Liver (tissue), 3 donors: ENCODE data around the gene RYR2.

Experiments used
- ATF3 ChIP-seq: IDR thresholded peaks from 2 replicates; pipeline ENCODE4 v1.6.1; 2016; ENCODE audit warnings: antibody characterized with exemption
- GABPA ChIP-seq, 2 donors: IDR thresholded peaks in 1 of 2; conservative IDR thresholded peaks in 1 of 2; 2 replicates each; pipeline ENCODE4 v1.6.1; 2016; ENCODE audit warnings: antibody characterized with exemption in 2 of 2, mild to moderate bottlenecking in 1 of 2, moderate library complexity in 1 of 2
- RAD21 ChIP-seq, 2 donors: IDR thresholded peaks; 2 replicates each; pipeline ENCODE4 v1.6.1; 2016; ENCODE audit warnings: antibody characterized with exemption in 2 of 2, mild to moderate bottlenecking in 2 of 2
- RXRA ChIP-seq, 2 donors: IDR thresholded peaks; 2 replicates each; pipeline ENCODE4 v1.6.1; 2017 to 2018; ENCODE audit warnings: antibody characterized with exemption in 2 of 2, mild to moderate bottlenecking in 1 of 2
- TAF1 ChIP-seq: conservative IDR thresholded peaks from 2 replicates; pipeline ENCODE4 v1.6.1; 2016; ENCODE audit warnings: antibody characterized with exemption, mild to moderate bottlenecking
- YY1 ChIP-seq: IDR thresholded peaks from 2 replicates; pipeline ENCODE4 v1.6.1; 2016; ENCODE audit warnings: antibody characterized with exemption, mild to moderate bottlenecking
- TF ChIP-seq, protein P1 (sequence below): fragments of 150-350 bp; IDR thresholded peaks from 2 replicates; pipeline ENCODE4 v1.5.1; 2017; ENCODE audit warnings: improper control_type of control experiment, low read depth, low read length; ENCODE audit not compliant: missing input control
- TF ChIP-seq, protein P2 (sequence below): IDR thresholded peaks from 2 replicates; pipeline ENCODE4 v1.6.1; 2016; ENCODE audit warnings: antibody characterized with exemption
- TF ChIP-seq, protein P3 (sequence below): IDR thresholded peaks from 2 replicates; pipeline ENCODE4 v1.6.1; 2016; ENCODE audit warnings: antibody characterized with exemption, mild to moderate bottlenecking
- donor health status: healthy.
- donor health status: healthy.

- TF ChIP-seq, protein P1, sequence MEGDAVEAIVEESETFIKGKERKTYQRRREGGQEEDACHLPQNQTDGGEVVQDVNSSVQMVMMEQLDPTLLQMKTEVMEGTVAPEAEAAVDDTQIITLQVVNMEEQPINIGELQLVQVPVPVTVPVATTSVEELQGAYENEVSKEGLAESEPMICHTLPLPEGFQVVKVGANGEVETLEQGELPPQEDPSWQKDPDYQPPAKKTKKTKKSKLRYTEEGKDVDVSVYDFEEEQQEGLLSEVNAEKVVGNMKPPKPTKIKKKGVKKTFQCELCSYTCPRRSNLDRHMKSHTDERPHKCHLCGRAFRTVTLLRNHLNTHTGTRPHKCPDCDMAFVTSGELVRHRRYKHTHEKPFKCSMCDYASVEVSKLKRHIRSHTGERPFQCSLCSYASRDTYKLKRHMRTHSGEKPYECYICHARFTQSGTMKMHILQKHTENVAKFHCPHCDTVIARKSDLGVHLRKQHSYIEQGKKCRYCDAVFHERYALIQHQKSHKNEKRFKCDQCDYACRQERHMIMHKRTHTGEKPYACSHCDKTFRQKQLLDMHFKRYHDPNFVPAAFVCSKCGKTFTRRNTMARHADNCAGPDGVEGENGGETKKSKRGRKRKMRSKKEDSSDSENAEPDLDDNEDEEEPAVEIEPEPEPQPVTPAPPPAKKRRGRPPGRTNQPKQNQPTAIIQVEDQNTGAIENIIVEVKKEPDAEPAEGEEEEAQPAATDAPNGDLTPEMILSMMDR = no peak
- no peak for TF ChIP-seq RXRA (IDR thresholded peaks at IDR 0.05)
- no peak for TF ChIP-seq GABPA (IDR thresholded peaks at IDR 0.05 in 1 of 2, conservative IDR thresholded peaks at IDR 0.05 in 1 of 2)
- no peak for TF ChIP-seq YY1
- no peak for TF ChIP-seq ATF3
- no peak for TF ChIP-seq TAF1
- TF ChIP-seq RAD21 (IDR thresholded peaks at IDR 0.05) = no peak
- TF ChIP-seq, protein P2, sequence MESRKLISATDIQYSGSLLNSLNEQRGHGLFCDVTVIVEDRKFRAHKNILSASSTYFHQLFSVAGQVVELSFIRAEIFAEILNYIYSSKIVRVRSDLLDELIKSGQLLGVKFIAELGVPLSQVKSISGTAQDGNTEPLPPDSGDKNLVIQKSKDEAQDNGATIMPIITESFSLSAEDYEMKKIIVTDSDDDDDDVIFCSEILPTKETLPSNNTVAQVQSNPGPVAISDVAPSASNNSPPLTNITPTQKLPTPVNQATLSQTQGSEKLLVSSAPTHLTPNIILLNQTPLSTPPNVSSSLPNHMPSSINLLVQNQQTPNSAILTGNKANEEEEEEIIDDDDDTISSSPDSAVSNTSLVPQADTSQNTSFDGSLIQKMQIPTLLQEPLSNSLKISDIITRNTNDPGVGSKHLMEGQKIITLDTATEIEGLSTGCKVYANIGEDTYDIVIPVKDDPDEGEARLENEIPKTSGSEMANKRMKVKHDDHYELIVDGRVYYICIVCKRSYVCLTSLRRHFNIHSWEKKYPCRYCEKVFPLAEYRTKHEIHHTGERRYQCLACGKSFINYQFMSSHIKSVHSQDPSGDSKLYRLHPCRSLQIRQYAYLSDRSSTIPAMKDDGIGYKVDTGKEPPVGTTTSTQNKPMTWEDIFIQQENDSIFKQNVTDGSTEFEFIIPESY = no peak
- TF ChIP-seq, protein P3, sequence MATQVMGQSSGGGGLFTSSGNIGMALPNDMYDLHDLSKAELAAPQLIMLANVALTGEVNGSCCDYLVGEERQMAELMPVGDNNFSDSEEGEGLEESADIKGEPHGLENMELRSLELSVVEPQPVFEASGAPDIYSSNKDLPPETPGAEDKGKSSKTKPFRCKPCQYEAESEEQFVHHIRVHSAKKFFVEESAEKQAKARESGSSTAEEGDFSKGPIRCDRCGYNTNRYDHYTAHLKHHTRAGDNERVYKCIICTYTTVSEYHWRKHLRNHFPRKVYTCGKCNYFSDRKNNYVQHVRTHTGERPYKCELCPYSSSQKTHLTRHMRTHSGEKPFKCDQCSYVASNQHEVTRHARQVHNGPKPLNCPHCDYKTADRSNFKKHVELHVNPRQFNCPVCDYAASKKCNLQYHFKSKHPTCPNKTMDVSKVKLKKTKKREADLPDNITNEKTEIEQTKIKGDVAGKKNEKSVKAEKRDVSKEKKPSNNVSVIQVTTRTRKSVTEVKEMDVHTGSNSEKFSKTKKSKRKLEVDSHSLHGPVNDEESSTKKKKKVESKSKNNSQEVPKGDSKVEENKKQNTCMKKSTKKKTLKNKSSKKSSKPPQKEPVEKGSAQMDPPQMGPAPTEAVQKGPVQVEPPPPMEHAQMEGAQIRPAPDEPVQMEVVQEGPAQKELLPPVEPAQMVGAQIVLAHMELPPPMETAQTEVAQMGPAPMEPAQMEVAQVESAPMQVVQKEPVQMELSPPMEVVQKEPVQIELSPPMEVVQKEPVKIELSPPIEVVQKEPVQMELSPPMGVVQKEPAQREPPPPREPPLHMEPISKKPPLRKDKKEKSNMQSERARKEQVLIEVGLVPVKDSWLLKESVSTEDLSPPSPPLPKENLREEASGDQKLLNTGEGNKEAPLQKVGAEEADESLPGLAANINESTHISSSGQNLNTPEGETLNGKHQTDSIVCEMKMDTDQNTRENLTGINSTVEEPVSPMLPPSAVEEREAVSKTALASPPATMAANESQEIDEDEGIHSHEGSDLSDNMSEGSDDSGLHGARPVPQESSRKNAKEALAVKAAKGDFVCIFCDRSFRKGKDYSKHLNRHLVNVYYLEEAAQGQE = no peak
Measured at GRCh38 chr1:237186675-237187074, 144.7 kb downstream of the RYR2 start.
